NB4 (cell line): ENCODE measurements around the gene GALNT2.

Experiments used
- CTCF ChIP-seq: IDR thresholded peaks from one replicate; pipeline ENCODE4 v1.5.1; 2012; ENCODE audit warnings: low read depth, low read length
- MAX ChIP-seq: IDR thresholded peaks from 2 replicates; pipeline ENCODE4 v1.6.1; 2011; ENCODE audit warnings: low read depth, low read length
- MYC ChIP-seq: IDR thresholded peaks from 2 replicates; pipeline ENCODE4 v1.6.1; 2011; ENCODE audit warnings: low read depth, low read length
- POLR2A ChIP-seq: IDR thresholded peaks from 2 replicates; pipeline ENCODE4 v1.6.1; 2011; ENCODE audit warnings: mild to moderate bottlenecking; ENCODE audit not compliant: insufficient read length; ENCODE audit errors: extremely low read depth

- no peak for TF ChIP-seq CTCF
- TF ChIP-seq POLR2A: no peak
- TF ChIP-seq MAX: no peak
- no peak for TF ChIP-seq MYC
Measured at GRCh38 chr1:230272557-230272956, 205.5 kb downstream of the GALNT2 start.
